AG09319 (cell line): ENCODE data around the gene WRNIP1.

Source experiments
- DNase-seq: peaks from one replicate; pipeline ENCODE4 v3.0.0-alpha.2; 2010; ENCODE audit warnings: low read depth; ENCODE audit errors: extremely low read depth
- CTCF ChIP-seq: IDR thresholded peaks from 2 replicates; pipeline ENCODE4 v1.5.1; 2011; ENCODE audit warnings: low read depth, mild to moderate bottlenecking, inconsistent platforms, low read length, moderate library complexity

Gene WRNIP1

GRCh38 chr6:2810092-2810671 is 45.0 kb downstream of the WRNIP1 start:
- no peak for DNase-seq
- no peak for TF ChIP-seq CTCF

GRCh38 chr6:2812695-2813094 is 47.5 kb downstream of the WRNIP1 start:
- TF ChIP-seq CTCF, result no peak
- no peak for DNase-seq

GRCh38 chr6:2816158-2816557 is 51.0 kb downstream of the WRNIP1 start:
- no peak for TF ChIP-seq CTCF
- no peak for DNase-seq

GRCh38 chr6:2817903-2818443 is 52.8 kb downstream of the WRNIP1 start:
- no peak for DNase-seq
- no peak for TF ChIP-seq CTCF

GRCh38 chr6:2818593-2818992 is 53.4 kb downstream of the WRNIP1 start:
- TF ChIP-seq CTCF, result no peak
- DNase-seq, result no peak

- no peak for DNase-seq
- no peak for TF ChIP-seq CTCF
Measured at GRCh38 chr6:2819115-2819514, 53.9 kb downstream of the WRNIP1 start.

GRCh38 chr6:2819978-2820377 is 54.8 kb downstream of the WRNIP1 start:
- TF ChIP-seq CTCF, result no peak
- no peak for DNase-seq
